ENCODE data around the gene MPV17L. TPM values are rescaled to one million over a fixed set of nuclear protein-coding genes. Genes with fewer than 3 reads are reported as not detected.
"Not testable (repeated sequence)": the region's sequence is repeated elsewhere in the genome, so short reads cannot be mapped to it uniquely, and the experiment has no call there.

The MPV17L gene
- 0.55 TPM for polyA plus RNA-seq (2013, experiment 1 of 2)
- polyA plus RNA-seq (2013, experiment 2 of 2), result 0.61 TPM

GRCh38 chr16:15395631-15396508, at the start of gene MPV17L:
MPV17L (plus strand) TSS chr16:15395754; CDS start chr16:15395898, 144 bp downstream.
- H3K36me3 ChIP-seq (ENCODE audit: control insufficient read depth, insufficient read depth, low read length); H3K4me1 ChIP-seq (ENCODE audit: control insufficient read depth, insufficient read depth, low read length, poor library complexity, severe bottlenecking); H3K27ac ChIP-seq (ENCODE audit: low read depth, low read length, severe bottlenecking); H3K9me3 ChIP-seq (ENCODE audit: control insufficient read depth, low read length): not testable (repeated sequence)
- WGBS, 2 experiments (ENCODE audit: insufficient coverage in 2 of 2), result 9 to 11% methylated on average over 55 to 59 of the region's 79 CpGs
- peak within 1 kb of the TSS; percentile 43 for H3K4me3 ChIP-seq (ENCODE audit: extremely low read depth, insufficient read depth, low read length, poor library complexity, severe bottlenecking)

GRCh38 chr16:15348721-15349120, 46.8 kb upstream of the MPV17L start:
- H3K27ac ChIP-seq (ENCODE audit: low read depth, low read length, severe bottlenecking); H3K4me3 ChIP-seq (ENCODE audit: extremely low read depth, insufficient read depth, low read length, poor library complexity, severe bottlenecking); H3K4me1 ChIP-seq (ENCODE audit: control insufficient read depth, insufficient read depth, low read length, poor library complexity, severe bottlenecking); H3K36me3 ChIP-seq (ENCODE audit: control insufficient read depth, insufficient read depth, low read length); H3K9me3 ChIP-seq (ENCODE audit: control insufficient read depth, low read length): not testable (repeated sequence)
- no CpG with 5 or more reads among the region's 7 CpGs for WGBS, 2 experiments (ENCODE audit: insufficient coverage in 2 of 2)

GRCh38 chr16:15351251-15351650, 44.3 kb upstream of the MPV17L start:
- not testable (repeated sequence) for H3K27ac ChIP-seq (ENCODE audit: low read depth, low read length, severe bottlenecking); H3K9me3 ChIP-seq (ENCODE audit: control insufficient read depth, low read length); H3K36me3 ChIP-seq (ENCODE audit: control insufficient read depth, insufficient read depth, low read length); H3K4me1 ChIP-seq (ENCODE audit: control insufficient read depth, insufficient read depth, low read length, poor library complexity, severe bottlenecking); H3K4me3 ChIP-seq (ENCODE audit: extremely low read depth, insufficient read depth, low read length, poor library complexity, severe bottlenecking)
- no CpG with 5 or more reads among the region's 11 CpGs for WGBS, 2 experiments (ENCODE audit: insufficient coverage in 2 of 2)

GRCh38 chr16:15351745-15352144, 43.8 kb upstream of the MPV17L start:
- H3K27ac ChIP-seq (ENCODE audit: low read depth, low read length, severe bottlenecking); H3K4me1 ChIP-seq (ENCODE audit: control insufficient read depth, insufficient read depth, low read length, poor library complexity, severe bottlenecking); H3K9me3 ChIP-seq (ENCODE audit: control insufficient read depth, low read length); H3K4me3 ChIP-seq (ENCODE audit: extremely low read depth, insufficient read depth, low read length, poor library complexity, severe bottlenecking); H3K36me3 ChIP-seq (ENCODE audit: control insufficient read depth, insufficient read depth, low read length): not testable (repeated sequence)
- no CpG with 5 or more reads among the region's 5 CpGs for WGBS, 2 experiments (ENCODE audit: insufficient coverage in 2 of 2)

GRCh38 chr16:15352852-15353251, 42.7 kb upstream of the MPV17L start:
- H3K4me3 ChIP-seq (ENCODE audit: extremely low read depth, insufficient read depth, low read length, poor library complexity, severe bottlenecking); H3K9me3 ChIP-seq (ENCODE audit: control insufficient read depth, low read length); H3K27ac ChIP-seq (ENCODE audit: low read depth, low read length, severe bottlenecking); H3K36me3 ChIP-seq (ENCODE audit: control insufficient read depth, insufficient read depth, low read length); H3K4me1 ChIP-seq (ENCODE audit: control insufficient read depth, insufficient read depth, low read length, poor library complexity, severe bottlenecking): not testable (repeated sequence)
- no CpG with 5 or more reads among the region's 3 CpGs for WGBS, 2 experiments (ENCODE audit: insufficient coverage in 2 of 2)

- not testable (repeated sequence) for H3K4me3 ChIP-seq (ENCODE audit: extremely low read depth, insufficient read depth, low read length, poor library complexity, severe bottlenecking); H3K4me1 ChIP-seq (ENCODE audit: control insufficient read depth, insufficient read depth, low read length, poor library complexity, severe bottlenecking); H3K36me3 ChIP-seq (ENCODE audit: control insufficient read depth, insufficient read depth, low read length); H3K27ac ChIP-seq (ENCODE audit: low read depth, low read length, severe bottlenecking); H3K9me3 ChIP-seq (ENCODE audit: control insufficient read depth, low read length)
- no CpG with 5 or more reads among the region's 2 CpGs for WGBS, 2 experiments (ENCODE audit: insufficient coverage in 2 of 2)
Observed at GRCh38 chr16:15354846-15355245, 40.7 kb upstream of the MPV17L start.

GRCh38 chr16:15357495-15357894, 38.1 kb upstream of the MPV17L start:
- not testable (repeated sequence) for H3K36me3 ChIP-seq (ENCODE audit: control insufficient read depth, insufficient read depth, low read length); H3K4me3 ChIP-seq (ENCODE audit: extremely low read depth, insufficient read depth, low read length, poor library complexity, severe bottlenecking); H3K4me1 ChIP-seq (ENCODE audit: control insufficient read depth, insufficient read depth, low read length, poor library complexity, severe bottlenecking); H3K9me3 ChIP-seq (ENCODE audit: control insufficient read depth, low read length); H3K27ac ChIP-seq (ENCODE audit: low read depth, low read length, severe bottlenecking)
- WGBS, 2 experiments (ENCODE audit: insufficient coverage in 2 of 2), result no CpG with 5 or more reads among the region's 7 CpGs

GRCh38 chr16:15378194-15378593, 17.4 kb upstream of the MPV17L start, which contains the start of gene NPIPA5:
NPIPA5 (minus strand) TSS chr16:15378294; CDS start chr16:15378294, 0 bp downstream.
- not testable (repeated sequence) for H3K9me3 ChIP-seq (ENCODE audit: control insufficient read depth, low read length); H3K4me1 ChIP-seq (ENCODE audit: control insufficient read depth, insufficient read depth, low read length, poor library complexity, severe bottlenecking); H3K36me3 ChIP-seq (ENCODE audit: control insufficient read depth, insufficient read depth, low read length); H3K4me3 ChIP-seq (ENCODE audit: extremely low read depth, insufficient read depth, low read length, poor library complexity, severe bottlenecking); H3K27ac ChIP-seq (ENCODE audit: low read depth, low read length, severe bottlenecking)
- WGBS, 2 experiments (ENCODE audit: insufficient coverage in 2 of 2), result no CpG with 5 or more reads among the region's 4 CpGs

GRCh38 chr16:15382810-15383209, 12.7 kb upstream of the MPV17L start:
- not testable (repeated sequence) for H3K27ac ChIP-seq (ENCODE audit: low read depth, low read length, severe bottlenecking); H3K4me1 ChIP-seq (ENCODE audit: control insufficient read depth, insufficient read depth, low read length, poor library complexity, severe bottlenecking); H3K4me3 ChIP-seq (ENCODE audit: extremely low read depth, insufficient read depth, low read length, poor library complexity, severe bottlenecking); H3K36me3 ChIP-seq (ENCODE audit: control insufficient read depth, insufficient read depth, low read length); H3K9me3 ChIP-seq (ENCODE audit: control insufficient read depth, low read length)
- WGBS, 2 experiments (ENCODE audit: insufficient coverage in 2 of 2), result no CpG with 5 or more reads among the region's 3 CpGs

GRCh38 chr16:15388060-15388459, 7.5 kb upstream of the MPV17L start:
- not testable (repeated sequence) for H3K9me3 ChIP-seq (ENCODE audit: control insufficient read depth, low read length); H3K36me3 ChIP-seq (ENCODE audit: control insufficient read depth, insufficient read depth, low read length); H3K4me1 ChIP-seq (ENCODE audit: control insufficient read depth, insufficient read depth, low read length, poor library complexity, severe bottlenecking); H3K4me3 ChIP-seq (ENCODE audit: extremely low read depth, insufficient read depth, low read length, poor library complexity, severe bottlenecking); H3K27ac ChIP-seq (ENCODE audit: low read depth, low read length, severe bottlenecking)
- no CpG with 5 or more reads among the region's 6 CpGs for WGBS, 2 experiments (ENCODE audit: insufficient coverage in 2 of 2)

GRCh38 chr16:15389916-15390315, 5.6 kb upstream of the MPV17L start:
- not testable (repeated sequence) for H3K36me3 ChIP-seq (ENCODE audit: control insufficient read depth, insufficient read depth, low read length); H3K27ac ChIP-seq (ENCODE audit: low read depth, low read length, severe bottlenecking); H3K4me1 ChIP-seq (ENCODE audit: control insufficient read depth, insufficient read depth, low read length, poor library complexity, severe bottlenecking); H3K4me3 ChIP-seq (ENCODE audit: extremely low read depth, insufficient read depth, low read length, poor library complexity, severe bottlenecking); H3K9me3 ChIP-seq (ENCODE audit: control insufficient read depth, low read length)
- 94 to 100% methylated on average over 2 to 3 of the region's 5 CpGs for WGBS, 2 experiments (ENCODE audit: insufficient coverage in 2 of 2)

All from mesodermal cell (in vitro differentiated cells).